A673 (cell line): Measurements from ENCODE around the gene DMXL2. TPM values are rescaled to one million over a fixed set of nuclear protein-coding genes. Genes with fewer than 3 reads are reported as not detected.

ENCODE experiments used
- BruUV-seq: library from RNA; stranded (reverse); fragments of 400-500 nt; replicated peaks from 2 replicates; lab custom pipeline; 2021; lab: Mats Ljungman, UMichigan
- CTCF ChIA-PET: fragments of 300-600 bp; sonication (Branson Sonifier 250); formaldehyde crosslinking; loops from one replicate; lab custom pipeline; 2022; ENCODE audit warnings: antibody characterized with exemption; lab: Charles Lee
- POLR2A ChIA-PET: fragments of 300-600 bp; sonication (Branson Sonifier 250); formaldehyde crosslinking; loops from one replicate; lab custom pipeline; 2022; ENCODE audit warnings: antibody characterized with exemption; ENCODE audit not compliant: low non-redundant PET; lab: Charles Lee
- DNase-seq: peaks from one replicate; pipeline ENCODE4 v3.0.0-alpha.2; 2015; ENCODE audit warnings: low spot score
- H3K27ac ChIP-seq: fragments of 200-600 bp; sonication (generic); 2 replicates; pipeline ENCODE4 v1.5.1; 2016; ENCODE audit warnings: mixed run types, low read depth, mild to moderate bottlenecking, mixed read lengths, antibody characterized with exemption, low read length; ENCODE audit not compliant: poor library complexity, severe bottlenecking
- H3K27me3 ChIP-seq: fragments of 200-600 bp; sonication (generic); replicated peaks from 2 replicates; pipeline ENCODE4 v1.6.1; 2017; ENCODE audit warnings: mixed run types, low read depth, mild to moderate bottlenecking, mixed read lengths, antibody characterized with exemption, low read length; ENCODE audit not compliant: insufficient read depth, poor library complexity
- H3K36me3 ChIP-seq: fragments of 200-600 bp; sonication (generic); 2 replicates; pipeline ENCODE4 v1.6.1; 2016; ENCODE audit warnings: mixed run types, mild to moderate bottlenecking, mixed read lengths, antibody characterized with exemption, low read length; ENCODE audit not compliant: insufficient read depth, poor library complexity, severe bottlenecking
- H3K4me1 ChIP-seq: fragments of 200-600 bp; sonication (generic); 2 replicates; pipeline ENCODE4 v1.6.1; 2017; ENCODE audit warnings: mixed run types, mild to moderate bottlenecking, mixed read lengths, antibody characterized with exemption, low read length; ENCODE audit not compliant: insufficient read depth, poor library complexity, severe bottlenecking
- H3K4me3 ChIP-seq: fragments of 200-600 bp; sonication (generic); 2 replicates; pipeline ENCODE4 v1.5.1; 2016; ENCODE audit warnings: low read depth, mixed run types, mild to moderate bottlenecking, mixed read lengths, low read length; ENCODE audit not compliant: poor library complexity, severe bottlenecking
- H3K9me3 ChIP-seq: fragments of 200-600 bp; sonication (generic); 2 replicates; pipeline ENCODE4 v1.6.1; 2016; ENCODE audit warnings: mixed run types, low read depth, mild to moderate bottlenecking, mixed read lengths, antibody characterized with exemption, low read length; ENCODE audit not compliant: poor library complexity, severe bottlenecking
- EZH2 ChIP-seq: fragments of 200-600 bp; sonication (generic); IDR thresholded peaks from 2 replicates; pipeline ENCODE4 v1.6.1; 2017; ENCODE audit warnings: borderline replicate concordance, low read depth, mild to moderate bottlenecking, mixed read lengths, antibody characterized with exemption, low read length; ENCODE audit not compliant: poor library complexity, severe bottlenecking
- intact Hi-C: fragments of 100-400 bp; cut with micrococcal nuclease; formaldehyde crosslinking; loops from one replicate; pipeline ENCODE4 v1.10.0; 2022; ENCODE audit not compliant: unreplicated experiment
- total RNA-seq: library from RNA; stranded (reverse); gene quantifications from 2 replicates; pipeline ENCODE4 v1.2.3, GENCODE V29; 2021
- TF ChIP-seq, protein P1 (sequence below): fragments of 300-800, 200-600 bp; sonication (generic); conservative IDR thresholded peaks from 2 replicates; pipeline ENCODE4 v1.5.1; 2017; ENCODE audit warnings: low read depth, mild to moderate bottlenecking, antibody characterized with exemption, low read length, moderate library complexity, mixed read lengths

The DMXL2 gene
- total RNA-seq, 1 experiment from 2014 or later = 23.2 TPM

DNA sequence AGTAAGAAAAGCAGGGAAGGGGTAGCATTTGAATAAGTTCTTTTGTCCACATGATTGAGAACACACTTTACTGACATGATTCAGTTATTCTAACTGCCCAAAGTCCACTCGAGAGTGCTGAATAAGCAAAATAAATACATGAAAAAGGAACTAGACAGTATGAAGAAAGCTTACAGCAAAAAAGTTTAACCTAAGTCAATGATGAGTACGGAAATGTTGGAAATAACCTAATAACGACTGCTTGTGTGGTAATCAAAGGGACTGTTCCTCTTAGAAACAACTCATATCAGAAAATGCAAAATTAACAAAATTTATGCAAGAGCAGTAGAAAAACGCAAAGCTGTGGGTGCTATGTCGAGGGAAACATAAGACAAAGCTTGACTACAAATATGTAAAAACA is 36.6 kb downstream of the DMXL2 start:
- ChIA-PET POLR2A (no interaction called here), CTCF (no interaction called here)
- no peak overlapping the region for H3K4me3 ChIP-seq
- no peaks in the 10 kb centered on the region for H3K36me3 ChIP-seq
- DNase-seq = no peak
- TF ChIP-seq, protein P1, sequence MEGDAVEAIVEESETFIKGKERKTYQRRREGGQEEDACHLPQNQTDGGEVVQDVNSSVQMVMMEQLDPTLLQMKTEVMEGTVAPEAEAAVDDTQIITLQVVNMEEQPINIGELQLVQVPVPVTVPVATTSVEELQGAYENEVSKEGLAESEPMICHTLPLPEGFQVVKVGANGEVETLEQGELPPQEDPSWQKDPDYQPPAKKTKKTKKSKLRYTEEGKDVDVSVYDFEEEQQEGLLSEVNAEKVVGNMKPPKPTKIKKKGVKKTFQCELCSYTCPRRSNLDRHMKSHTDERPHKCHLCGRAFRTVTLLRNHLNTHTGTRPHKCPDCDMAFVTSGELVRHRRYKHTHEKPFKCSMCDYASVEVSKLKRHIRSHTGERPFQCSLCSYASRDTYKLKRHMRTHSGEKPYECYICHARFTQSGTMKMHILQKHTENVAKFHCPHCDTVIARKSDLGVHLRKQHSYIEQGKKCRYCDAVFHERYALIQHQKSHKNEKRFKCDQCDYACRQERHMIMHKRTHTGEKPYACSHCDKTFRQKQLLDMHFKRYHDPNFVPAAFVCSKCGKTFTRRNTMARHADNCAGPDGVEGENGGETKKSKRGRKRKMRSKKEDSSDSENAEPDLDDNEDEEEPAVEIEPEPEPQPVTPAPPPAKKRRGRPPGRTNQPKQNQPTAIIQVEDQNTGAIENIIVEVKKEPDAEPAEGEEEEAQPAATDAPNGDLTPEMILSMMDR = no peak
- no peak for TF ChIP-seq EZH2
- H3K4me1 ChIP-seq = no peaks in the 10 kb centered on the region
- H3K27me3 ChIP-seq = no peaks in the 10 kb centered on the region
- H3K27ac ChIP-seq = no peak overlapping the region
- intact Hi-C loops = no loop called here
- BruUV-seq = no TSS peak
- H3K9me3 ChIP-seq = peaks cover 8% of the 10 kb centered on the region

DNA sequence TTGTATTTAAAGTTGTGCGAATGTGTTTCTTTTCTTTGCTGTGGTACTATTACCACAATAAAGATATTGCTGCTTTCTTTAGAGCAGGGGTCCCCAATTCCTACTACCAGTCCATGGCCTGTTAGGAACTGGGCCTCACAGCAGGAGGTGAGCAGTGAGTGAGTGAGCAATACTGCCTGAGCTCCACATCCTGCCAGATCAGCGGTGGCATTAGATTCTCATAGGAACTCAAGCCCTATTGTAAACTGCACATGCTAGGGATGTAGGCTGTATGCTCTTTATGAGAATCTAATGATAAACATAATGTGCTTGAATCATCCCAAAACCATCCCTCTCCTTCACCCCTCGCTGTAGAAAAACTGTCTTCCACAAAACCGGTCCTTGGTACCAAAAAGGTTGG is 41.6 kb downstream of the DMXL2 start:
- TF ChIP-seq EZH2 = no peak
- TF ChIP-seq, protein P1 = no peak
- Histone ChIP-seq H3K9me3 (no peaks in the 10 kb centered on the region), H3K4me3 (no peak overlapping the region), H3K27me3 (no peaks in the 10 kb centered on the region), H3K4me1 (peaks cover 9% of the 10 kb centered on the region), H3K27ac (no peak overlapping the region), H3K36me3 (no peaks in the 10 kb centered on the region)
- BruUV-seq = no TSS peak
- CTCF ChIA-PET = no interaction called here
- intact Hi-C loops = no loop called here
- POLR2A ChIA-PET = no interaction called here
- no peak for DNase-seq

DNA sequence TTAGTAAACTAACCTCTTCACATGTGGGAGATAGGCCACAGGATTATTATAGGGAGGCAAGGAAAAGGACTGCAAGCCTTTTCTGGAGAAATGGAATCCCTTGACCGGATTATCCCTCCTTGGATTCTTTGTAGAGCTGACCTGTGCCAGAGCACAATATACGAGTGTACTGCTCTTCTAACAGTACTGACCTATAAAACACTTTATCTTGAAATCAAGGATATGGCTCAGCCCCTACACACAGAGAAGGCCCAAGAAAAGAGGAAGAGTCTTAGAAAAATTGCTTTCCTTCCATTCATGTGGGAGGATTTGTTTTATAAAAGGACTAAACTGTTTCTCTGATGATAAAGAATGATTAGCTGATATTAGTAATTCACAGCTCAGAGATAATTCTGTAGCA is 42.2 kb downstream of the DMXL2 start:
- Histone ChIP-seq H3K4me3 (no peak overlapping the region), H3K27me3 (no peaks in the 10 kb centered on the region), H3K4me1 (peaks cover 9% of the 10 kb centered on the region), H3K36me3 (no peaks in the 10 kb centered on the region), H3K9me3 (no peaks in the 10 kb centered on the region), H3K27ac (no peak overlapping the region)
- intact Hi-C loops = no loop called here
- ChIA-PET CTCF (no interaction called here), POLR2A (interaction anchor here (0.6 kb wide), 1 partner anchor 246 kb away, joined by 3 read pairs; no protein-coding TSS in a partner anchor)
- TF ChIP-seq EZH2 = no peak
- TF ChIP-seq, protein P1 = no peak
- no TSS peak for BruUV-seq
- no peak for DNase-seq
